ENCODE measurements around the gene AP3B1. TPM values are rescaled to one million over a fixed set of nuclear protein-coding genes. Genes with fewer than 3 reads are reported as not detected.

AP3B1 gene
- total RNA-seq, 2 donors from 2014 or later = 50.4 to 52.6 TPM

GRCh38 chr5:77972469-77973252, 321.8 kb downstream of the AP3B1 start:
- Histone ChIP-seq H3K27me3 (replicated peaks; ENCODE audit: insufficient read depth) (no peaks in the 10 kb centered on the region), H3K36me3 (no peaks in the 10 kb centered on the region)

GRCh38 chr5:77971776-77972468, 322.6 kb downstream of the AP3B1 start:
- Histone ChIP-seq H3K27ac (no peak overlapping the region), H3K4me3 (peak overlapping the region; percentile 74), H3K27me3 (replicated peaks; ENCODE audit: insufficient read depth) (no peaks in the 10 kb centered on the region), H3K4me1 (ENCODE audit: control insufficient read depth in 1 of 2, low read depth in 2 of 2) (peaks cover 7 to 14% of the 10 kb centered on the region in 2 donors), H3K36me3 (no peaks in the 10 kb centered on the region), H3K9me3 (no peaks in the 10 kb centered on the region)
- ATAC-seq (ENCODE audit: insufficient number of reproducible peaks, low FRiP score, low read depth) (no peak), DNase-seq (ENCODE audit: low spot score) (no peak)
- TF ChIP-seq CTCF (IDR thresholded peaks at IDR 0.05) = no peak

More at GRCh38 chr5:77972469-77973252, 321.8 kb downstream of the AP3B1 start:
- Histone ChIP-seq H3K9me3 (no peaks in the 10 kb centered on the region), H3K4me3 (peak overlapping the region; percentile 74), H3K27ac (no peak overlapping the region), H3K4me1 (ENCODE audit: control insufficient read depth in 1 of 2, low read depth in 2 of 2) (peaks cover 7 to 14% of the 10 kb centered on the region in 2 donors)
- TF ChIP-seq CTCF (IDR thresholded peaks at IDR 0.05) = no peak
- DNase-seq (ENCODE audit: low spot score) (no peak), ATAC-seq (ENCODE audit: insufficient number of reproducible peaks, low FRiP score, low read depth) (no peak)

GRCh38 chr5:77970891-77971290, 323.6 kb downstream of the AP3B1 start:
- no peaks in the 10 kb centered on the region for H3K9me3 ChIP-seq
- H3K4me1 ChIP-seq (ENCODE audit: control insufficient read depth in 1 of 2, low read depth in 2 of 2) = peaks cover 7 to 14% of the 10 kb centered on the region in 2 donors
- DNase-seq (ENCODE audit: low spot score) (no peak), ATAC-seq (ENCODE audit: insufficient number of reproducible peaks, low FRiP score, low read depth) (no peak)
- H3K36me3 ChIP-seq = no peaks in the 10 kb centered on the region
- no peaks in the 10 kb centered on the region for H3K27me3 ChIP-seq (replicated peaks; ENCODE audit: insufficient read depth)
- no peak for TF ChIP-seq CTCF (IDR thresholded peaks at IDR 0.05)
- H3K27ac ChIP-seq = no peak overlapping the region
- no peak overlapping the region for H3K4me3 ChIP-seq

GRCh38 chr5:77963795-77964194, 330.7 kb downstream of the AP3B1 start:
- H3K4me1 ChIP-seq (ENCODE audit: control insufficient read depth in 1 of 2, low read depth in 2 of 2) = no peaks in the 10 kb centered on the region
- H3K36me3 ChIP-seq = no peaks in the 10 kb centered on the region
- H3K27me3 ChIP-seq (replicated peaks; ENCODE audit: insufficient read depth) = no peaks in the 10 kb centered on the region
- H3K4me3 ChIP-seq = no peak overlapping the region
- ATAC-seq (ENCODE audit: insufficient number of reproducible peaks, low FRiP score, low read depth) (no peak), DNase-seq (ENCODE audit: low spot score) (no peak)
- no peak overlapping the region for H3K27ac ChIP-seq
- TF ChIP-seq CTCF (IDR thresholded peaks at IDR 0.05) = no peak
- no peaks in the 10 kb centered on the region for H3K9me3 ChIP-seq

GRCh38 chr5:77960863-77961396, 333.6 kb downstream of the AP3B1 start:
- DNase-seq (ENCODE audit: low spot score) (no peak), ATAC-seq (ENCODE audit: insufficient number of reproducible peaks, low FRiP score, low read depth) (no peak)
- Histone ChIP-seq H3K27me3 (replicated peaks; ENCODE audit: insufficient read depth) (no peaks in the 10 kb centered on the region), H3K4me3 (no peak overlapping the region), H3K36me3 (no peaks in the 10 kb centered on the region), H3K4me1 (ENCODE audit: control insufficient read depth in 1 of 2, low read depth in 2 of 2) (no peaks in the 10 kb centered on the region), H3K27ac (no peak overlapping the region), H3K9me3 (no peaks in the 10 kb centered on the region)
- TF ChIP-seq CTCF (IDR thresholded peaks at IDR 0.05) = no peak

Data from thoracic aorta (tissue), 2 donors.